Measurements from ENCODE around the gene VAMP1. TPM values are rescaled to one million over a fixed set of nuclear protein-coding genes. Genes with fewer than 3 reads are reported as not detected.
"Not testable (repeated sequence)": the region's sequence is repeated elsewhere in the genome, so short reads cannot be mapped to it uniquely, and the experiment has no call there.

VAMP1 gene
- total RNA-seq, 4 donors from 2014 or later: 2.6 to 23.1 (median 17.7) TPM

DNA sequence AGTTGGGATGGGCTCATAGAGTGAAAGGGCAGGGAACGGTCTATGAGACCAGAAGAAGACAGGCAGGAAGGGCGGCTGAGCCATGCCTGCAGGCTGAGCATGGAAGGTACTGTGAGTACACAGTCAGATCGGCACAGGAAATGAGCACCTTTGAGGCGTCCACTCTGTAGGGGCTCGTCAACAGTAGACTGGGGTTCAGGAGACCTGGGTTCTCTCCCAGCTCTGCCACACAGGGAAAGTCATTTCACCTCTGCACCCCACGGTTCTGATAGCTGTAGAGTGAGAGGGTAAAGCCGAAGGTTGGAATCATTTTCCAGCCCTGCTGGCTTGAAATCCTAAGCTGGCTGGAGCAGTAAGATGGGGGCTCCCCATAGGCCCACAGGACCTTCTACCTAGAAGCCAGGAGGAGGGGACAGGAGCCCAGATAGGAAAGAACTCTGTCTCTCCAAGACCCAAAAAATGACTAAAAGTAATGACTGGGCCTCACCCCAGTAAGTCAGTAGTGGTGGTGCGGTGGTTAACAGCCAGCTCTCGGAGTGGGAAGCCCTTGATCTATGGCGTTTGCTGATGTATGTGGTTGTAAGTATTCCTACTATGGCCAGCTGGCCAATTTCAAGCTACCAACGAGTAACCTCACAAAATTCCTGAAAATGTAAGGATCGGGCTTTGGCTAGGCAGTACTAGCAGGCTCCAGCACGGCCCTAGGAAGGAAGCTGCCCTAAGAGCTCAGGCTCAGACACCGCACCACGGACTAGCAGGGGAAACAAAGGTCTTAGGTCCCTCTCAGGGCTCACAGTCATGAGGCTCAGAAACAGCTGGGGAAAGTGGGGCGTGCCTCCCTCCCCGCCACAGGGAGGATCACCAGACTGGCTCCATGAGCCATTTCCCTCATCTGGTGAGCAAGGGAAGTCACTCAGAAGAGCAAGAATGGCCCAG is 36.0 kb downstream of the VAMP1 start:
- in situ Hi-C loops (cut with MboI; ENCODE audit: low pct_ligation_motif_present in 1 of 4, low pct_unique_long_range_greater_than_20kb in 1 of 4, low sequenced_read_pairs in 3 of 4): loop anchor here in 1 of 4 donors (25.0 kb wide), 1 partner anchor 103 kb away; the partner anchor contains the start of gene GAPDH
- intact Hi-C loops (cut with DNase I; ENCODE audit: low total_unique reads): no loop called here
- H3K36me3 ChIP-seq: no peaks in the 10 kb centered on the region
- WGBS, 2 donors (ENCODE audit: low coverage in 1 of 2): 85 to 89% methylated on average over 5 to 17 of the region's 17 CpGs
- H3K9me3 ChIP-seq: no peaks in the 10 kb centered on the region
- no peaks in the 10 kb centered on the region for H3K27me3 ChIP-seq
- peaks cover 0 to 19% (median 16%) of the 10 kb centered on the region in 4 donors for H3K4me1 ChIP-seq
- TF ChIP-seq POLR2A (IDR thresholded peaks at IDR 0.05): no peak
- no peak overlapping the region for H3K27ac ChIP-seq
- H3K4me3 ChIP-seq: no peak overlapping the region
- DNase-seq: no peak

- H3K4me1 ChIP-seq: peaks cover 0 to 19% (median 16%) of the 10 kb centered on the region in 4 donors
- no peak for DNase-seq
- intact Hi-C loops (cut with DNase I; ENCODE audit: low total_unique reads) (no loop called here), in situ Hi-C loops (cut with MboI; ENCODE audit: low pct_ligation_motif_present in 1 of 4, low pct_unique_long_range_greater_than_20kb in 1 of 4, low sequenced_read_pairs in 3 of 4) (loop anchor here in 1 of 4 donors (25.0 kb wide), 1 partner anchor 104 kb away; the partner anchor contains the start of gene GAPDH)
- H3K4me3 ChIP-seq: no peak overlapping the region
- no peaks in the 10 kb centered on the region for H3K36me3 ChIP-seq
- WGBS, 2 donors (ENCODE audit: low coverage in 1 of 2): 77 to 86% methylated on average over 5 of the region's 5 CpGs
- H3K9me3 ChIP-seq: no peaks in the 10 kb centered on the region
- TF ChIP-seq POLR2AphosphoS5 (IDR thresholded peaks at IDR 0.05) (no peak), CTCF (IDR thresholded peaks at IDR 0.05) (no peak), EP300 (IDR thresholded peaks at IDR 0.05; ENCODE audit: low read depth) (no peak), POLR2A (IDR thresholded peaks at IDR 0.05) (no peak)
- H3K27me3 ChIP-seq: no peaks in the 10 kb centered on the region
- no peak overlapping the region for H3K27ac ChIP-seq
These were observed 37.5 kb downstream of the VAMP1 start for GRCh38 chr12:6432991-6433390.

- TF ChIP-seq EP300 (IDR thresholded peaks at IDR 0.05; ENCODE audit: low read depth) (no peak), CTCF (IDR thresholded peaks at IDR 0.05) (peak in 1 of 5 experiments; percentile 22), POLR2A (IDR thresholded peaks at IDR 0.05) (no peak), POLR2AphosphoS5 (IDR thresholded peaks at IDR 0.05) (peak; percentile 77 to 83 (median 77))
- no peaks in the 10 kb centered on the region for H3K27me3 ChIP-seq
- H3K4me3 ChIP-seq: peak overlapping the region in 3 of 4 donors; percentile 6 to 28 (median 12)
- in situ Hi-C loops (cut with MboI; ENCODE audit: low pct_ligation_motif_present in 1 of 4, low pct_unique_long_range_greater_than_20kb in 1 of 4, low sequenced_read_pairs in 3 of 4): loop anchor here in 1 of 4 donors (25.0 kb wide), 1 partner anchor 107 kb away; the partner anchor contains the start of gene GAPDH
- 18 to 33% methylated on average over 11 to 19 of the region's 19 CpGs for WGBS, 2 donors (ENCODE audit: low coverage in 1 of 2)
- intact Hi-C loops (cut with DNase I; ENCODE audit: low total_unique reads): no loop called here
- peak overlapping the region; percentile 75 to 85 (median 81) for H3K27ac ChIP-seq
- DNase-seq: peak; percentile 88
- H3K4me1 ChIP-seq: peaks cover 0 to 19% (median 16%) of the 10 kb centered on the region in 4 donors
- no peaks in the 10 kb centered on the region for H3K9me3 ChIP-seq
- no peaks in the 10 kb centered on the region for H3K36me3 ChIP-seq
These were observed 40.1 kb downstream of the VAMP1 start for GRCh38 chr12:6430124-6430989.

DNA sequence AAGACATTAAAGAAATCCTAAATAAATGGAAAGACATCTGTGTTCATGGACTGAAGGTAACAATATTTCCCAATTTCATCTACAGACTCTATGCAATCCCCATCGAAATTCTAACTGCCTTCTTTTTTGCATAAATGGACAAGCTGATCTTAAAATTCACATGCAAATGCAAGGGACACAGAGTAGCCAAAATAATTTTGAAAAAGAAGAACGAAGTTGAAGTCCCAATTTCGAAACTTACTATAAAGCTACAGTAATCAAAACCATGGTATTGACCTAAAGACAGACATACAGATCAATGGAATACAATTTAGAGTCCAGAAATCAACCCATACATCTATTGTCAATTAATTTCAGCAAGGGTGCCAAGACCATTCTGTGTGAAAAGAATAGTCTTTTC is 42.2 kb downstream of the VAMP1 start:
- peak overlapping the region in 1 of 4 donors; percentile 66 for H3K27ac ChIP-seq
- no peak overlapping the region for H3K4me3 ChIP-seq
- H3K27me3 ChIP-seq: no peaks in the 10 kb centered on the region
- no peaks in the 10 kb centered on the region for H3K36me3 ChIP-seq
- H3K9me3 ChIP-seq: no peaks in the 10 kb centered on the region
- no peak for TF ChIP-seq EP300 (IDR thresholded peaks at IDR 0.05; ENCODE audit: low read depth)
- no peak for TF ChIP-seq POLR2A (IDR thresholded peaks at IDR 0.05)
- TF ChIP-seq POLR2AphosphoS5 (IDR thresholded peaks at IDR 0.05): no peak
- no peak for TF ChIP-seq CTCF (IDR thresholded peaks at IDR 0.05)
- DNase-seq: no peak
- intact Hi-C loops (cut with DNase I; ENCODE audit: low total_unique reads): no loop called here
- 67 to 81% methylated on average over 3 of the region's 3 CpGs for WGBS, 2 donors (ENCODE audit: low coverage in 1 of 2)
- in situ Hi-C loops (cut with MboI; ENCODE audit: low pct_ligation_motif_present in 1 of 4, low pct_unique_long_range_greater_than_20kb in 1 of 4, low sequenced_read_pairs in 3 of 4): loop anchor here in 2 of 4 donors (10.0 to 25.0 kb wide), 2 partner anchors 109 to 116 kb away; partner anchors contain the start of gene GAPDH (in 1 of the 2)
- peaks cover 4 to 26% (median 22%) of the 10 kb centered on the region in 4 donors for H3K4me1 ChIP-seq

DNA sequence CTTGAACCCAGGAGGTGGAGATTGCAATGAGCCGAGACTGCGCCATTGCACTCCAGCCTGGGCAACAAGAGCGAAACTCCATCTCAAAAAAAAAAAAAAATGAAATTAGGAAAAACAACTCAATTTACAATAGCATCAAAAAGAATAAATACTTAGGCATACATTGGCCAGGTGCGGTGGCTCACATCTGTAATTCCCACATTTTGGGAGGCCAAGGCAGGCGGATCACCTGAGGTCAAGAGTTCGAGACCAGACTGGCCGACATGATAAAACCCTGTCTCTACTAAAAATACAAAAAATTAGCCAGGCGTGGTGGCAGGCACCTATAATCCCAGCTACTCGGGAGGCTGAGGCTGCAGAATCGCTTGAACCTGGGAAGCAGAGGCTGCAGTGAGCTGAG is 42.7 kb downstream of the VAMP1 start:
- DNase-seq; H3K36me3 ChIP-seq; H3K27me3 ChIP-seq; intact Hi-C loops (cut with DNase I; ENCODE audit: low total_unique reads); H3K4me3 ChIP-seq; H3K9me3 ChIP-seq: not testable (repeated sequence)
- Histone ChIP-seq H3K27ac (peak overlapping the region in 2 of 4 donors; percentile 36 to 66), H3K4me1 (peaks cover 4 to 28% (median 23%) of the 10 kb centered on the region in 4 donors)
- in situ Hi-C loops (cut with MboI; ENCODE audit: low pct_ligation_motif_present in 1 of 4, low pct_unique_long_range_greater_than_20kb in 1 of 4, low sequenced_read_pairs in 3 of 4): loop anchor here in 2 of 4 donors (10.0 to 25.0 kb wide), 2 partner anchors 110 to 117 kb away; partner anchors contain the start of gene GAPDH (in 1 of the 2)
- WGBS, 2 donors (ENCODE audit: low coverage in 1 of 2): 82 to 95% methylated on average over 5 to 10 of the region's 10 CpGs

Measured in transverse colon (tissue), 4 donors.